ENCODE results near the gene DTYMK.

- TF ChIP-seq, protein P1, sequence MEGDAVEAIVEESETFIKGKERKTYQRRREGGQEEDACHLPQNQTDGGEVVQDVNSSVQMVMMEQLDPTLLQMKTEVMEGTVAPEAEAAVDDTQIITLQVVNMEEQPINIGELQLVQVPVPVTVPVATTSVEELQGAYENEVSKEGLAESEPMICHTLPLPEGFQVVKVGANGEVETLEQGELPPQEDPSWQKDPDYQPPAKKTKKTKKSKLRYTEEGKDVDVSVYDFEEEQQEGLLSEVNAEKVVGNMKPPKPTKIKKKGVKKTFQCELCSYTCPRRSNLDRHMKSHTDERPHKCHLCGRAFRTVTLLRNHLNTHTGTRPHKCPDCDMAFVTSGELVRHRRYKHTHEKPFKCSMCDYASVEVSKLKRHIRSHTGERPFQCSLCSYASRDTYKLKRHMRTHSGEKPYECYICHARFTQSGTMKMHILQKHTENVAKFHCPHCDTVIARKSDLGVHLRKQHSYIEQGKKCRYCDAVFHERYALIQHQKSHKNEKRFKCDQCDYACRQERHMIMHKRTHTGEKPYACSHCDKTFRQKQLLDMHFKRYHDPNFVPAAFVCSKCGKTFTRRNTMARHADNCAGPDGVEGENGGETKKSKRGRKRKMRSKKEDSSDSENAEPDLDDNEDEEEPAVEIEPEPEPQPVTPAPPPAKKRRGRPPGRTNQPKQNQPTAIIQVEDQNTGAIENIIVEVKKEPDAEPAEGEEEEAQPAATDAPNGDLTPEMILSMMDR (IDR thresholded peaks at IDR 0.05) = no peak
- TF ChIP-seq POLR2A (IDR thresholded peaks at IDR 0.05) = no peak
Observed at GRCh38 chr2:241678307-241678706, 8.3 kb downstream of the DTYMK start.

Data from testis (tissue), 2 donors.